VCaP (cell line): ENCODE results near the gene TMOD1.
A peak's percentile ranks its signal among the peaks of the same experiment; 100 is the strongest.

Source experiments
- H3K27ac ChIP-seq: fragments of 450-650 bp; 2 replicates; pipeline ENCODE4 v1.5.1; 2017
- TF ChIP-seq, protein P1 (sequence below): fragments of 450-650 bp; conservative IDR thresholded peaks from 2 replicates; pipeline ENCODE4 v1.5.1; 2017; ENCODE audit warnings: mild to moderate bottlenecking, moderate library complexity

The TMOD1 gene

GRCh38 chr9:97501972-97502221 is 431 bp downstream of the TMOD1 start:
- TF ChIP-seq, protein P1, sequence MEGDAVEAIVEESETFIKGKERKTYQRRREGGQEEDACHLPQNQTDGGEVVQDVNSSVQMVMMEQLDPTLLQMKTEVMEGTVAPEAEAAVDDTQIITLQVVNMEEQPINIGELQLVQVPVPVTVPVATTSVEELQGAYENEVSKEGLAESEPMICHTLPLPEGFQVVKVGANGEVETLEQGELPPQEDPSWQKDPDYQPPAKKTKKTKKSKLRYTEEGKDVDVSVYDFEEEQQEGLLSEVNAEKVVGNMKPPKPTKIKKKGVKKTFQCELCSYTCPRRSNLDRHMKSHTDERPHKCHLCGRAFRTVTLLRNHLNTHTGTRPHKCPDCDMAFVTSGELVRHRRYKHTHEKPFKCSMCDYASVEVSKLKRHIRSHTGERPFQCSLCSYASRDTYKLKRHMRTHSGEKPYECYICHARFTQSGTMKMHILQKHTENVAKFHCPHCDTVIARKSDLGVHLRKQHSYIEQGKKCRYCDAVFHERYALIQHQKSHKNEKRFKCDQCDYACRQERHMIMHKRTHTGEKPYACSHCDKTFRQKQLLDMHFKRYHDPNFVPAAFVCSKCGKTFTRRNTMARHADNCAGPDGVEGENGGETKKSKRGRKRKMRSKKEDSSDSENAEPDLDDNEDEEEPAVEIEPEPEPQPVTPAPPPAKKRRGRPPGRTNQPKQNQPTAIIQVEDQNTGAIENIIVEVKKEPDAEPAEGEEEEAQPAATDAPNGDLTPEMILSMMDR, result no peak
- H3K27ac ChIP-seq, result peak overlapping the region; percentile 64; the same call in 1 of the 2 replicates

GRCh38 chr9:97502222-97502983 is 937 bp downstream of the TMOD1 start:
- TF ChIP-seq, protein P1, result no peak
- peak overlapping the region; percentile 64; the same call in 1 of the 2 replicates for H3K27ac ChIP-seq

GRCh38 chr9:97502984-97503861 is 1.8 kb downstream of the TMOD1 start:
- TF ChIP-seq, protein P1, result no peak
- no peak overlapping the region for H3K27ac ChIP-seq

- TF ChIP-seq, protein P1, result no peak
- no peak overlapping the region for H3K27ac ChIP-seq
Measured at GRCh38 chr9:97503862-97504210, 2.4 kb downstream of the TMOD1 start.

DNA sequence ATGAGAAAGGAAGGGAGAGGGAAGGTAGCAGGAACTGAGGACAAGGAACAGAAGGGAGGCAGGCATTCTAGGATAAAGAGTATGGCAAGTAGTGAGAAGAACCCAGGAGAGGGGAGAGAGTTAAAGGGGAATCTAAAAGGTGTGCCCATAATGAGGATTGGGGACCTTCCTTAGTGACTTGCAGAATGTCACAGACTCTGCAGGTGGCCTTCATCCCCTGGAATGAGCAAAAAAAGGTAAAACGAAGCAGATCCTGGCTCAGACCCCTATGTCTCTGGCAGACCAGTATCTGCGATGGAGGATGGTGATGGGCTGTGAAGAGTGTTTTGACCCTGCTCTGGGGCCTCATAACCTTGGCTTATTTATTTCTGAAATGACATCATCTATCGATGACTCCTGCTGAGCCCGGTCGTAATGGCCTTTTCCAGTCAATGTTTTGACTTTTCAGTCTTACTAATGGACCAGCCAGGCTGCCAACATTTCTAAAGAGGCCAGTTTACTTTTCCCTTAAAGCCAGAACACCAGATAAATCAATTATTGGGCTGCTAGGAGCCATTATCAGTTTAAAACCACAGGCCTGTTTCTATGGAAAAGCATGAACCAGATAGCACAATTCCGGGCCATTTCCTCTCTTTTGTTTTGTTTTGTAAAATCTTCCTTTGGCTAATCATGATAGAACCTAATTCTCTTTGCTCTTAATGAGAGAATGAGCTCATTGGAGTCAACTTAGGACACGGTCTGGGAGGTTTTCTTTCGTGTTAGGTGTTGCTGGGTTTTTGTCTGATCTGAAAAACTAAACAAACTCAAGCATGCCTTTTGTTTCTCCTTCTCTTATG is 3.1 kb downstream of the TMOD1 start:
- H3K27ac ChIP-seq, result no peak overlapping the region
- TF ChIP-seq, protein P1, result no peak

DNA sequence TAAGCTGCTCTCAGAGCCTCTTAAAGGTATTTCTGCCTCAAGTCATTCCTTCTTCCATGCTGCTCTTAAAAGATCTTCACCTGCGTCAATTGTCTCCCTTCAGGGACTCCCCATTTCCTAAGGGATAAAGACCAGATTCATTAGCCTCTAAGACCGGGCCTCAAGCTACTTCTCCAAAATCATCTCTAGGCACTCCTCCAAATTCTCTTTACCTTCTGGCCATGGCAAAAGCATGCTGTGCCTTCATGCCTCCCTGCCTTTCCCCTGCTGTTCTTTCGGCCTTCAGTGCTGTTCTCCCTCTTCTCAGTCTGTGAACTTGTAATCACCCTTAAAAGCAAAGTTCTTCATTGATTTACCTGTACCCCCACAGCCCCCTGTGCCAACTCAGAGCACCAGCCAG is 4.4 kb downstream of the TMOD1 start:
- no peak overlapping the region for H3K27ac ChIP-seq
- TF ChIP-seq, protein P1, result no peak

- H3K27ac ChIP-seq, result no peak overlapping the region
Measured at GRCh38 chr9:97506306-97506705, 4.8 kb downstream of the TMOD1 start.

More at GRCh38 chr9:97506306-97506705, 4.8 kb downstream of the TMOD1 start:
- TF ChIP-seq, protein P1, result no peak
